Thymus (tissue), 14 donors: ENCODE measurements around the gene HMX3. TPM values are rescaled to one million over a fixed set of nuclear protein-coding genes. Genes with fewer than 3 reads are reported as not detected.
A peak's percentile ranks its signal among the peaks of the same experiment; 100 is the strongest.

ENCODE experiments used
- DNase-seq, 9 donors: peaks; one replicate each; pipeline ENCODE4 v3.0.0-alpha.2; 2013; ENCODE audit warnings: low spot score in 9 of 9, low read depth in 6 of 9, missing footprints in 1 of 9
- H3K27ac ChIP-seq, 2 donors: one replicate each; pipeline ENCODE4 v1.5.1; 2013; ENCODE audit warnings: control low read depth in 1 of 2, low read depth in 1 of 2, low read length in 1 of 2, mild to moderate bottlenecking in 1 of 2, moderate library complexity in 1 of 2
- H3K27me3 ChIP-seq, 2 donors: one replicate each; pipeline ENCODE4 v1.5.1; 2013; ENCODE audit warnings: low read length in 1 of 2; ENCODE audit not compliant: control insufficient read depth in 2 of 2, insufficient read depth in 1 of 2
- H3K36me3 ChIP-seq, 2 donors: one replicate each; pipeline ENCODE4 v1.5.1; 2013; ENCODE audit warnings: low read length in 1 of 2, mild to moderate bottlenecking in 1 of 2, moderate library complexity in 1 of 2; ENCODE audit not compliant: control insufficient read depth in 2 of 2, insufficient read depth in 2 of 2
- H3K4me1 ChIP-seq, 2 donors: one replicate each; pipeline ENCODE4 v1.5.1; 2013; ENCODE audit warnings: low read length in 2 of 2; ENCODE audit not compliant: control insufficient read depth in 2 of 2, insufficient read depth in 2 of 2
- H3K4me3 ChIP-seq, 2 donors: one replicate each; pipeline ENCODE4 v1.5.1; 2013; ENCODE audit warnings: low read length in 2 of 2, control low read depth in 1 of 2, mild to moderate bottlenecking in 1 of 2
- H3K9me3 ChIP-seq, 2 donors: one replicate each; pipeline ENCODE4 v1.5.1; 2013; ENCODE audit warnings: low read length in 1 of 2, mild to moderate bottlenecking in 1 of 2; ENCODE audit not compliant: control insufficient read depth in 2 of 2, insufficient read depth in 1 of 2
- WGBS: extraction: QIAGEN DNeasy Blood & Tissue Kit; methylation state at CpG from one replicate; pipeline ENCODE4 v1.1.7; 2013; 5-methylcytosine and 5-hydroxymethylcytosine counted together
- long read RNA-seq, 10 donors: transcript quantifications; one replicate each; lab custom pipeline, GENCODE V29; 2026
- polyA plus RNA-seq: library from polyadenylated mRNA; stranded (reverse); fragments of 200-250 nt; gene quantifications from one replicate; pipeline ENCODE4 v1.2.3, GENCODE V29; 2013
- total RNA-seq: library from RNA; stranded (reverse); fragments of 120-200 nt; gene quantifications from one replicate; pipeline ENCODE4 v1.2.4, GENCODE V29; 2013
- donor health status: healthy.

The HMX3 gene
- total RNA-seq, result not detected
- polyA plus RNA-seq, result not detected
- long read RNA-seq, donor 1, result 0 reads
- long read RNA-seq, donor 2, result 0 reads
- long read RNA-seq, donor 3, result 0 reads
- long read RNA-seq, donor 4, result 0 reads
- long read RNA-seq, donor 5, result 0 reads
- long read RNA-seq, donor 6, result 0 reads
- long read RNA-seq, donor 7, result 0 reads
- long read RNA-seq, donor 8, result 0 reads
- long read RNA-seq, donor 9, result 0 reads
- long read RNA-seq, donor 10, result 0 reads

DNA sequence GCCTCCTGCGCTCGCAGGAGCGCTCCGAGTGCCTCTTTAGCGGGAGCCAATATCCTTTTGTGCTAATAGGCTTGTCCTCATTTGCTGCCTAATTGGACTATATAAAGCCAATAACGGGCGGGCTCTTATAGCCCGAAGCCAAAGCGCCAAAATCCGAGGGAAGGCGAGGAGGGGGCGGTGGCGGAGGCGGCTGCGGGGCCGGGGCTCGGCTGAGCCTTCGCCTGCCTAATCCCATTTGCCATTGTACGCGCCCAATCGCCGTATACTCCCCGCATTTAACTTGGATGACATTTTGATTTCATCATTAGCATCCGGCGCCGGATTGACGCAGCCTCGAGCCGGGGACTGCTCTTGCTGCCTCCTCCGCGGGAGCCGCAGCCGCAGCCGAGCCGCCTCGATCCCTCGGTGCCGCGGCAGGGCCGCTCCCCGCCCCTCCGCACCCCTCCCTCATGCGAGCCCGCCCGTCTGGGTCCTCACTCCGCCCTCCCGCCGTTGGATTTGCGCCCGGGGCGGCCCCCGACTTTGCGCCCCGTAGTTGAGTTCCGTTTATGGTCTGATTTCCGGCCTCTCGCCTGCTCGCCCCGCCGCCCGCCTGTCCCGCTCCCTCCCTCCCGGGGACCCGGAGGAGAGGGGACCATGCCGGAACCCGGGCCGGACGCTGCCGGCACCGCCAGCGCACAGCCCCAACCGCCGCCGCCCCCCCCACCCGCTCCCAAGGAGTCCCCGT, at the start of gene HMX3:
HMX3 (plus strand) TSS at position 556 of the 727 bp plus-strand sequence; CDS start at position 637, 81 bp downstream.
- DNase-seq, result no peak
- peaks cover 83 to 96% of the 10 kb centered on the region in 2 donors for H3K27me3 ChIP-seq
- no peaks in the 10 kb centered on the region for H3K36me3 ChIP-seq
- peaks cover 0 to 8% of the 10 kb centered on the region in 2 donors for H3K9me3 ChIP-seq
- H3K4me1 ChIP-seq, result peaks cover 6 to 16% of the 10 kb centered on the region in 2 donors
- peak within 1 kb of the TSS in 1 of 2 donors; percentile 41 for H3K4me3 ChIP-seq
- no peak within 1 kb of the TSS for H3K27ac ChIP-seq
- WGBS, result 2% methylated on average over 76 of the region's 76 CpGs

DNA sequence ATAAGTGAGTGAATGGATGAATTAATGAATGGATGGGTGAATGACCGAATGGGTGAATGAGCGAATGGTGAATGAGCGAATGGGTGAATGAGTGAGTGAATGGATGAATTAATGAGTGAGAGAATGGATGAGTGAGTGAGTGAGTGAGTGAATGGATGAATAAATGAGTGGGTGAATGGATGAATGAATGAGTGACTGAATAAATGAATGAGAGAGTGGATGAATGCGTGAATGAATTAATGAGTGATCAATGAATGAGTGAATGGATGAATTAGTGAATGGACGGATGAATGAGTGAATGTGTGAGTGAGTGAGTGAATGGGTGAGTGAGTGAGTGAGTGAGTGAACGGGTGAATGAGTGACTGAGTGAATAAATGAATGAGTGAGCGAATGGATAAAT, 49.5 kb upstream of the HMX3 start:
- Histone ChIP-seq H3K9me3 (no peaks in the 10 kb centered on the region), H3K27ac (no peak overlapping the region), H3K4me1 (no peaks in the 10 kb centered on the region), H3K27me3 (no peaks in the 10 kb centered on the region), H3K4me3 (no peak overlapping the region), H3K36me3 (no peaks in the 10 kb centered on the region)
- 88% methylated on average over 7 of the region's 7 CpGs for WGBS
- DNase-seq, result no peak

DNA sequence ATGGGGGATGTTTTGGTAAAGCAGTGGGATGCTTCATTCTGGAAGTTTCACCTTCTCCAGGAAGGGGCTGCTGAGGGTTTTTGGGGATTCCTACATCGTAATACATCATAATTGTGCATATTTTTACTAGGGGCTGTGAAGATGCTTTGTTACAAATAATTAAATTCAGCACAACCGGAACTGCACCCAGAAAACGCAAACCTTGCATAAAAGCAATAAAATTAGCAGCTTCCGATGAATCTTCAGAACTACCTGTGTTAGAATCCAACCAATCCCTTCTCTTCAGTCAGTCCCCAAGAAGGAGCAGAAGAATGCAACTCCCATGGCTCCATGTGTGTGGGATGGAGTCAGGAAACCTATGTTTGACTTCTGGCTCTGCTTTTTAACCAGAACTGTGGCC, 48.4 kb upstream of the HMX3 start:
- Histone ChIP-seq H3K36me3 (no peaks in the 10 kb centered on the region), H3K27ac (no peak overlapping the region), H3K4me1 (no peaks in the 10 kb centered on the region), H3K4me3 (no peak overlapping the region), H3K9me3 (no peaks in the 10 kb centered on the region), H3K27me3 (peaks cover 0 to 2% of the 10 kb centered on the region in 2 donors)
- WGBS, result 95% methylated on average over 4 of the region's 4 CpGs
- DNase-seq, result no peak

DNA sequence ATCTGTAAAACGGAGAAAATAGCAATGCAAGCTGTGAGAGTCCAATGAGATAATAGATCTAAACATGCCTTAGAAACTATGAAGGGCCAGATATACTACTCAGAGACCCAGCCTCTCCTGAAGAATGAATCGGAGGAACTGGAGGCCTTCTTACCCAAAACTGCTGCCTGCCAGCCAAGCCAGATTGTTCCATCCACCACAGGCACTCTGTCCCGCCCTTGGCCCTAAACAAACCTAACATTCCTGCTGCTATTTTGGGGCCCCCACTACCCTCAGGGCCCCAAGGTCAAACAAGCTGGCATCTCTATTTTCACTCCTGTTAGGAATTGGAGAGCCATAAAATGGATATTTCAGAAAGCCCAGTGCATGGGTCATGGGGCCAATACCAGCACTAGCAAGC, 48.0 kb upstream of the HMX3 start:
- no peaks in the 10 kb centered on the region for H3K4me1 ChIP-seq
- H3K27me3 ChIP-seq, result peaks cover 0 to 2% of the 10 kb centered on the region in 2 donors
- DNase-seq, result no peak
- no peaks in the 10 kb centered on the region for H3K36me3 ChIP-seq
- no peak overlapping the region for H3K27ac ChIP-seq
- H3K4me3 ChIP-seq, result no peak overlapping the region
- H3K9me3 ChIP-seq, result no peaks in the 10 kb centered on the region
- WGBS, result 90% methylated on average over 3 of the region's 3 CpGs

DNA sequence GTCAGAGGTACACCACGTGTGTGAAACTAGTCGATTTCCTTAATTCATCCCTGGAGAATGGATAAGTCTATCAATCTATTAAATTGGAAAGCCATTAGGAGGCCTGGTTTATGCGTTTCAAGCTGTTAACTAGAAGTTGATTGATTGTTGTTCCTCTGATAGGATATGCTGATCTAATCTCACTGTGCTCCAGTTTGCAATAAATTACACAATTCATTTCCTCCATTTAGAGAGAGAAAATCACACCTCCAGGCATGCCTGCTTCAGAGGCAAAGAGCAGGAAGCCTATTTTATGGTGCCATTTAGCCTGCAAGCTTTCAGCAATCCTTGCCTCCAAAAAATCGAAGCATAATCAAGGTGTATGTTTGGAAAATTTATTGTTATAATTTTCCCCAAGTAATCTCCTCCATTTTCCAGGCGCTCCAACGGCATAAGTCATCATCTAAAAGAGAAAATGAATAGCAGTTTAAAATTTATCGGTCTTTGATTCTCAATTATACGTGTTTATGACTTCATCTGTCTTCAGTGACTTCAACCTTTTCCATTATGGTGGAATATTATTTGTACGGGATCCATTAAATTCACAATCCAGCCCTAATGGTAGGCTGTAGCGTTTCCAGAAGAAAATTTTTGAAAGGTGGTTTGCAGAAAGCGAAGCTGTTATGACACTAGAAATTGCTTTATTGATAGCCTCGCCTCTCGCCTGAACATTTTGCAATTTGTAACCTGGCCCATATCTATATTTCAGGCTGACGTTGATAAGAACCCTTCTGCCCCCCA, 42.9 kb upstream of the HMX3 start:
- Histone ChIP-seq H3K4me1 (no peaks in the 10 kb centered on the region), H3K9me3 (no peaks in the 10 kb centered on the region), H3K27me3 (peaks cover 0 to 2% of the 10 kb centered on the region in 2 donors), H3K36me3 (no peaks in the 10 kb centered on the region), H3K4me3 (no peak overlapping the region), H3K27ac (no peak overlapping the region)
- WGBS, result 84% methylated on average over 14 of the region's 14 CpGs
- DNase-seq, result no peak

DNA sequence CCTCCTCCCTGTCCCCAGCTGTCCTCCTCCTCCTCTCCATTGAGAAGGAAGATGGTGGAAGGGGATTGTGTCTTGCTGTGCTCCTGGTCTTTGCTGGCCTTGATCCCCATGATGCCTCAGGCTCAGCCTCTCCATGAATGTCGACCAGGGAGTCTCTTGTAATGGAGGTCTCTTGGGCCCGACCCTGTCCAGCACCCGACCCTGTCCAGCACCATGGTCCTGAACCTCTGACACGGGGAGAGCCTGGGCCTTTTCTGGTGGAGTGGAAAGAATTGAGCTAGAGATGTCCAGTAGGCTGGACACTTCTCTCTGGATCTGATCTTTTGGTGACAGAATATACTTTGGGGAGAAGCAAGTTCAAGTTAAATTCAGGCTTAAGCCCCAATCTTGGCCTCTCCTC, 42.3 kb upstream of the HMX3 start:
- no peak overlapping the region for H3K27ac ChIP-seq
- H3K4me3 ChIP-seq, result no peak overlapping the region
- H3K36me3 ChIP-seq, result no peaks in the 10 kb centered on the region
- 83% methylated on average over 4 of the region's 4 CpGs for WGBS
- H3K27me3 ChIP-seq, result peaks cover 0 to 4% of the 10 kb centered on the region in 2 donors
- H3K4me1 ChIP-seq, result no peaks in the 10 kb centered on the region
- DNase-seq, result no peak
- no peaks in the 10 kb centered on the region for H3K9me3 ChIP-seq

DNA sequence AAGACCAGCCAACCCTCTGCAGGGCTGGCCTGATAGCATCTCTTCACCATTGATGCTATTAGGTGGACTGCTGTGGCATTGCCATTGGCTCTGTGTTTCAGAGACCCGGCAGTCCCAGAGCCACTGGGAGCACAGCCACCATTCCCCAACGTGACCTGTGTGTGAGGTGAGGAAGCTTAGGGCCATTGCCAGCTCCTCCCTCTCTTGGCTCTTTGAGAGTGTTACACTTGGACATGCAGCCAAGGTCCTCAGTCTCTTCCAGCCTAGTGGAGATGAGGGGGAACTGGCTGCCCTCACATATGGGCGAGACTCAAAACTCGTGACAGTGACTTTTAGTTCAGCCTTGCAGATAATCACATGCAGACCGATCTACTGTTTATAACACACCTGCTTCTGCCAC, 39.3 kb upstream of the HMX3 start:
- DNase-seq, result no peak
- WGBS, result 89% methylated on average over 5 of the region's 5 CpGs
- Histone ChIP-seq H3K27me3 (peaks cover 0 to 4% of the 10 kb centered on the region in 2 donors), H3K36me3 (no peaks in the 10 kb centered on the region), H3K9me3 (no peaks in the 10 kb centered on the region), H3K27ac (no peak overlapping the region), H3K4me1 (no peaks in the 10 kb centered on the region), H3K4me3 (no peak overlapping the region)

DNA sequence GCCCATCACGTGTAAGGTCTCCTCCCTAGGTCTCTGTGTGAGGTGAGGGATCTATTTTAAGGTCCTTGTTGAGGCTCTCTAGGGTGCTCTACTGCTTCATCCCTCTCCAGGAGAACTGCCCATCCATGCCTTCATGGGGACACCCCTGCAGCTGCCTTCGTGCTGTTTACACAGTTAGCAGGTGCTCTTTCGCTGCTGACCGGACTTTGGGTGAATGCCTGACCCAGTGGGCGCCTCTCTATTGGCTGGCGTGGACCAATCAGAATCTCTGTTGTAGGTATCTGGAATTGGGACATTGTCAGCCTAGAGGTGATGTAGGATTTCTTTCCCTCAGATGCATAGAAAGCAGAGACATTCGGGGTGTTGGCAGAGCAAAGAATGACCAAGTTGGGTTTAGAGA, 38.7 kb upstream of the HMX3 start:
- no peak overlapping the region for H3K27ac ChIP-seq
- H3K27me3 ChIP-seq, result peaks cover 0 to 4% of the 10 kb centered on the region in 2 donors
- H3K4me3 ChIP-seq, result no peak overlapping the region
- no peaks in the 10 kb centered on the region for H3K4me1 ChIP-seq
- no peak for DNase-seq
- 87% methylated on average over 7 of the region's 7 CpGs for WGBS
- no peaks in the 10 kb centered on the region for H3K36me3 ChIP-seq
- H3K9me3 ChIP-seq, result no peaks in the 10 kb centered on the region
